Hepatocyte (in vitro differentiated cells): ENCODE measurements around the gene ANO7.

Experiments used
- CTCF ChIP-seq: fragments of 200-600 bp; sonication (generic); IDR thresholded peaks from 2 replicates; pipeline ENCODE4 v1.5.1; 2016; ENCODE audit warnings: antibody characterized with exemption, mild to moderate bottlenecking; ENCODE audit not compliant: poor library complexity
- EZH2phosphoT487 ChIP-seq: fragments of 200-600 bp; sonication (generic); IDR thresholded peaks from one replicate; pipeline ENCODE4 v1.6.1; 2018; ENCODE audit warnings: antibody characterized with exemption, mild to moderate bottlenecking, low read depth, moderate library complexity; ENCODE audit not compliant: unreplicated experiment, severe bottlenecking

GRCh38 chr2:241268306-241268705 is 79.8 kb downstream of the ANO7 start:
- TF ChIP-seq CTCF (no peak), EZH2phosphoT487 (no peak)
